ENCODE data around the gene ILKAP.

DNA sequence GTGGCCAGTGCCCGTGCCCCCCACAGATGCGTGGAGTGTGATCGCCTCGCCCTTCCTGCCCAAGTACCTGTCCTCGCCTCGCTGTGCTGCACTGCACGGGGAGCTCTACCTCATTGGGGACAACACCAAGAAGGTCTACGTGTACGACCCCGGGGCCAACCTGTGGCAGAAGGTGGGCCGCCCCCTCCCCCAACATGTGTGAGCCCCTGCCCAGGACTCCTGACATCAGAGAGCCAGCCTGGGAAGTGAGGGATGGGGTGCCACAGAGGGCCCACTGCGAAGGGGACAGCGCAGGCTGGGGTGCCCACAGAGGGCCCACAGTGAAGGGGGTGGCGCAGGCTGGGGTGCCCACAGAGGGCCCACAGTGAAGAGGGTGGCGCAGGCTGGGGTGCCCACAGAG, 54.5 kb downstream of the ILKAP start:
- TF ChIP-seq TAF1 (IDR thresholded peaks at IDR 0.05; ENCODE audit: borderline replicate concordance, insufficient read depth, low read length) (no peak), SIN3A (IDR thresholded peaks at IDR 0.05; ENCODE audit: borderline replicate concordance, insufficient read depth, low read length) (no peak)

All from PFSK-1 (cell line).